Measurements from ENCODE around the gene PLS1. TPM values are rescaled to one million over a fixed set of nuclear protein-coding genes. Genes with fewer than 3 reads are reported as not detected.

Gene PLS1
- total RNA-seq, 4 donors from 2014 or later: 58.7 to 507 (median 340) TPM

DNA sequence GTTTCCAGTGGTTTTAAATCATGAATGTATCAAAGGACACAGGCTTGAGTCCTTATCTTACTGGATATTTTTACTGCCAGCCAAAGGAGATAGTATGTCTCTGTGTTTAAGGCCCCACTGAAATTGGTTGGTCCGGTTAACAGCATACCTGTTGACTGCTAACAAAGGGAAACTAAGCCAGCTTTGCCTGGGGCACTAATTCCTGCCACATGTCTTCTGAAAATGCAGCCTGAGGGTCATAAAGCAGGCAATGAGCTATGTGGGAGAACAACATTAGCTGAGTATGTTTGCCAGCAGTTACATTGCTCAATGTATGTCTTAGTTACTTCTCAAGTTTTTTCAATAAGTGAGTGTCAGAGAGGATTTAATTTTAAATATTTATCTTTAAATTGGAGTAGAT is 12.4 kb downstream of the PLS1 start:
- H3K27ac ChIP-seq: peak overlapping the region; percentile 36 to 46 (median 40)
- no peaks in the 10 kb centered on the region for H3K9me3 ChIP-seq
- TF ChIP-seq EP300 (IDR thresholded peaks at IDR 0.05; ENCODE audit: low read depth) (no peak), POLR2A (IDR thresholded peaks at IDR 0.05) (no peak), POLR2AphosphoS5 (IDR thresholded peaks at IDR 0.05) (no peak)
- TF ChIP-seq, protein P1, sequence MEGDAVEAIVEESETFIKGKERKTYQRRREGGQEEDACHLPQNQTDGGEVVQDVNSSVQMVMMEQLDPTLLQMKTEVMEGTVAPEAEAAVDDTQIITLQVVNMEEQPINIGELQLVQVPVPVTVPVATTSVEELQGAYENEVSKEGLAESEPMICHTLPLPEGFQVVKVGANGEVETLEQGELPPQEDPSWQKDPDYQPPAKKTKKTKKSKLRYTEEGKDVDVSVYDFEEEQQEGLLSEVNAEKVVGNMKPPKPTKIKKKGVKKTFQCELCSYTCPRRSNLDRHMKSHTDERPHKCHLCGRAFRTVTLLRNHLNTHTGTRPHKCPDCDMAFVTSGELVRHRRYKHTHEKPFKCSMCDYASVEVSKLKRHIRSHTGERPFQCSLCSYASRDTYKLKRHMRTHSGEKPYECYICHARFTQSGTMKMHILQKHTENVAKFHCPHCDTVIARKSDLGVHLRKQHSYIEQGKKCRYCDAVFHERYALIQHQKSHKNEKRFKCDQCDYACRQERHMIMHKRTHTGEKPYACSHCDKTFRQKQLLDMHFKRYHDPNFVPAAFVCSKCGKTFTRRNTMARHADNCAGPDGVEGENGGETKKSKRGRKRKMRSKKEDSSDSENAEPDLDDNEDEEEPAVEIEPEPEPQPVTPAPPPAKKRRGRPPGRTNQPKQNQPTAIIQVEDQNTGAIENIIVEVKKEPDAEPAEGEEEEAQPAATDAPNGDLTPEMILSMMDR (IDR thresholded peaks at IDR 0.05): no peak
- no peak for DNase-seq
- WGBS, 2 donors (ENCODE audit: low coverage in 1 of 2): 50% methylated on average over 1 of the region's 1 CpG; no CpG with 5 or more reads in 1 of the 2 donors
- H3K27me3 ChIP-seq: no peaks in the 10 kb centered on the region
- no peak overlapping the region for H3K4me3 ChIP-seq
- in situ Hi-C loops (cut with MboI; ENCODE audit: low pct_ligation_motif_present in 1 of 4, low pct_unique_long_range_greater_than_20kb in 1 of 4, low sequenced_read_pairs in 3 of 4): no loop called here
- H3K36me3 ChIP-seq: no peaks in the 10 kb centered on the region
- H3K4me1 ChIP-seq: peaks cover 9 to 62% (median 24%) of the 10 kb centered on the region in 4 donors
- intact Hi-C loops (cut with DNase I; ENCODE audit: low total_unique reads): no loop called here

- TF ChIP-seq POLR2AphosphoS5 (IDR thresholded peaks at IDR 0.05): no peak
- TF ChIP-seq, protein P1 (IDR thresholded peaks at IDR 0.05): no peak
- no peak for TF ChIP-seq POLR2A (IDR thresholded peaks at IDR 0.05)
- no peak for TF ChIP-seq EP300 (IDR thresholded peaks at IDR 0.05; ENCODE audit: low read depth)
- Histone ChIP-seq H3K27ac (peak overlapping the region in 3 of 4 donors; percentile 36 to 46 (median 43)), H3K9me3 (no peaks in the 10 kb centered on the region), H3K36me3 (no peaks in the 10 kb centered on the region), H3K4me3 (no peak overlapping the region), H3K27me3 (no peaks in the 10 kb centered on the region), H3K4me1 (peaks cover 9 to 58% (median 23%) of the 10 kb centered on the region in 4 donors)
- no peak for DNase-seq
- 67 to 88% methylated on average over 1 of the region's 1 CpG for WGBS, 2 donors (ENCODE audit: low coverage in 1 of 2)
- in situ Hi-C loops (cut with MboI; ENCODE audit: low pct_ligation_motif_present in 1 of 4, low pct_unique_long_range_greater_than_20kb in 1 of 4, low sequenced_read_pairs in 3 of 4): no loop called here
- intact Hi-C loops (cut with DNase I; ENCODE audit: low total_unique reads): no loop called here
These were observed 12.9 kb downstream of the PLS1 start for GRCh38 chr3:142609136-142609535.

DNA sequence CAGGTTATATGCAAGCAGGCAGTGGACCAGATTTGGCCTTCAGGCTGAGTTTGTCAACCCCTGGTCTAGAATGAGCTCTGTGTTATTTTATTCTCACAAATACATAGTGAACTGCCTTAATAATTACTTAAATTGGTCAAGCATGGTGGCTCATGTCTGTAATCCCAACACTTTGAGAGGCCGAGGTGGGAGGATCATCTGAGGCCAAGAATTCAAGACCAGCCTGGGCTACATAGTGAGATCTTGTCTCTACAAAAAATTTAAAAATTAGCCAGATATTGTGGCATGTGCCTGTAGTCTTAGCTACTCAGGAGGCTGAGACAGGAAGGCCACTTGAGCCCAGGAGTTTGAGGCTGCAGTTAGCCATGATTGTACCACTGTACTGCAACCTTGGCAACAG is 15.0 kb downstream of the PLS1 start:
- WGBS, 2 donors (ENCODE audit: low coverage in 1 of 2): 84 to 86% methylated on average over 1 of the region's 1 CpG
- Histone ChIP-seq H3K9me3 (no peaks in the 10 kb centered on the region), H3K27me3 (no peaks in the 10 kb centered on the region), H3K4me3 (no peak overlapping the region), H3K4me1 (peaks cover 11 to 55% (median 24%) of the 10 kb centered on the region in 4 donors), H3K36me3 (no peaks in the 10 kb centered on the region), H3K27ac (no peak overlapping the region)
- in situ Hi-C loops (cut with MboI; ENCODE audit: low pct_ligation_motif_present in 1 of 4, low pct_unique_long_range_greater_than_20kb in 1 of 4, low sequenced_read_pairs in 3 of 4): no loop called here
- TF ChIP-seq, protein P1 (IDR thresholded peaks at IDR 0.05): no peak
- TF ChIP-seq EP300 (IDR thresholded peaks at IDR 0.05; ENCODE audit: low read depth) (no peak), POLR2AphosphoS5 (IDR thresholded peaks at IDR 0.05) (no peak), POLR2A (IDR thresholded peaks at IDR 0.05) (no peak)
- intact Hi-C loops (cut with DNase I; ENCODE audit: low total_unique reads): no loop called here
- no peak for DNase-seq

DNA sequence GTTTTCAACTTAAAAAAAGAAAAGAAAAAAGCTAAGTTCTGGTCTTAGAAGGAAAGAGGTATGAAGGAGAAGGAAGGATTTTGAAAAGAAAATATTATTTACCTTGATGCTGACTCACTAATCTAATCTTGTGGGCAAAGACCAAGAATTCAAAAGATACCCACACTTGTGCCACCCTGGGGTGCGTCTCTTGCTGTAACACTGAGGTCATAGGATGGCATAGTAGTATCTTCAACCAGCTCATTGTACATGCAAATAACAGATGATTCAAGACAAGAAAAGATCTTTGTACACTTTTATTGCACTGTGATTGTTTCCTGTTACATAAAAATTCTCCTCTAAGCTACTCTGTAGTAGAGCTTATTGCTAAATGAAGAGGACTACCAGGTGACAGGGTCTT is 17.3 kb downstream of the PLS1 start:
- TF ChIP-seq, protein P1 (IDR thresholded peaks at IDR 0.05): no peak
- peak in 2 of 3 donors; percentile 25 to 58 for TF ChIP-seq POLR2AphosphoS5 (IDR thresholded peaks at IDR 0.05)
- peak; percentile 69 for DNase-seq
- peak overlapping the region; percentile 81 to 87 (median 86) for H3K27ac ChIP-seq

More for the DNA sequence above, 17.3 kb downstream of the PLS1 start:
- no peaks in the 10 kb centered on the region for H3K36me3 ChIP-seq
- H3K4me3 ChIP-seq: no peak overlapping the region
- no peaks in the 10 kb centered on the region for H3K27me3 ChIP-seq
- WGBS, 2 donors (ENCODE audit: low coverage in 1 of 2): 43% methylated on average over 1 of the region's 1 CpG; no CpG with 5 or more reads in 1 of the 2 donors
- in situ Hi-C loops (cut with MboI; ENCODE audit: low pct_ligation_motif_present in 1 of 4, low pct_unique_long_range_greater_than_20kb in 1 of 4, low sequenced_read_pairs in 3 of 4) (no loop called here), intact Hi-C loops (cut with DNase I; ENCODE audit: low total_unique reads) (no loop called here)
- peaks cover 13 to 50% (median 27%) of the 10 kb centered on the region in 4 donors for H3K4me1 ChIP-seq
- H3K9me3 ChIP-seq: no peaks in the 10 kb centered on the region
